HepG2 (cell line): ENCODE data around the gene ZNF211. TPM values are rescaled to one million over a fixed set of nuclear protein-coding genes. Genes with fewer than 3 reads are reported as not detected.
A peak's percentile ranks its signal among the peaks of the same experiment; 100 is the strongest.

Experiments
- CBX5 ChIP-seq: sonication (generic); formaldehyde crosslinking; IDR thresholded peaks from 2 replicates; pipeline ENCODE4 v1.4.0; 2020; ENCODE audit warnings: missing genetic modification reagents, borderline replicate concordance
- ELF4 ChIP-seq: sonication (generic); formaldehyde crosslinking; IDR thresholded peaks from 2 replicates; pipeline ENCODE4 v1.5.0; 2020; ENCODE audit warnings: missing genetic modification reagents, mild to moderate bottlenecking, moderate library complexity, borderline replicate concordance
- FOSL2 ChIP-seq: sonication (generic); formaldehyde crosslinking; IDR thresholded peaks from 2 replicates; pipeline ENCODE4 v1.4.0; 2020; ENCODE audit warnings: missing genetic modification reagents
- FOXP1 ChIP-seq, 2 experiments: fragments of 450-650 bp in 1 of 2; IDR thresholded peaks; 2 replicates each; pipeline ENCODE4 v1.6.1; 2017 to 2018; ENCODE audit warnings: antibody characterized with exemption in 1 of 2
- FUBP1 ChIP-seq: sonication (generic); formaldehyde crosslinking; IDR thresholded peaks from 2 replicates; pipeline ENCODE4 v1.5.1; 2020; ENCODE audit warnings: missing genetic modification reagents, mild to moderate bottlenecking, borderline replicate concordance
- KAT2B ChIP-seq: fragments of 150-350 bp; IDR thresholded peaks from 2 replicates; pipeline ENCODE4 v1.6.1; 2014; ENCODE audit warnings: low read depth, low read length, borderline replicate concordance
- KDM4B ChIP-seq: sonication (generic); formaldehyde crosslinking; IDR thresholded peaks from 2 replicates; pipeline ENCODE4 v1.4.0; 2020; ENCODE audit warnings: missing genetic modification reagents
- NFYC ChIP-seq: IDR thresholded peaks from 2 replicates; pipeline ENCODE4 v1.6.1; 2016; ENCODE audit warnings: missing genetic modification reagents, missing compliant biosample characterization
- NR2F1 ChIP-seq, 2 experiments: fragments of 450-650 bp in 1 of 2; formaldehyde crosslinking in 1 of 2; IDR thresholded peaks; 2 replicates each; pipeline versions ENCODE4 v1.5.0 to v1.6.1; 2016 to 2020; ENCODE audit warnings: mild to moderate bottlenecking in 1 of 2, missing compliant biosample characterization in 1 of 2, missing genetic modification reagents in 1 of 2, moderate library complexity in 1 of 2
- PAF1 ChIP-seq: IDR thresholded peaks from 2 replicates; pipeline ENCODE4 v1.6.1; 2016; ENCODE audit warnings: missing genetic modification reagents, missing compliant biosample characterization
- RAD51 ChIP-seq: fragments of 450-650 bp; IDR thresholded peaks from 2 replicates; pipeline ENCODE4 v1.6.1; 2016; ENCODE audit warnings: borderline replicate concordance
- RBAK ChIP-seq: sonication (generic); formaldehyde crosslinking; IDR thresholded peaks from 2 replicates; pipeline ENCODE4 v1.5.1; 2020; ENCODE audit warnings: mild to moderate bottlenecking, missing genetic modification reagents
- RBM39 ChIP-seq: fragments of 200-400 bp; formaldehyde crosslinking; IDR thresholded peaks from one replicate; pipeline ENCODE4 v1.6.1; 2018; ENCODE audit warnings: antibody characterized with exemption, mild to moderate bottlenecking, low read depth, low read length; ENCODE audit not compliant: poor library complexity, severe bottlenecking
- SUZ12 ChIP-seq: fragments of 150-350 bp; IDR thresholded peaks from 2 replicates; pipeline ENCODE4 v1.6.1; 2014; ENCODE audit warnings: low read depth, low read length
- TAF1 ChIP-seq: sonication (generic); formaldehyde crosslinking; IDR thresholded peaks from 2 replicates; pipeline ENCODE4 v1.4.0; 2020; ENCODE audit warnings: missing genetic modification reagents
- U2AF1 ChIP-seq: fragments of 200-400 bp; formaldehyde crosslinking; optimal IDR thresholded peaks from 2 replicates; pipeline ENCODE3; 2017; ENCODE audit warnings: mild to moderate bottlenecking, low read depth, low read length
- ZMYM4 ChIP-seq: sonication (generic); formaldehyde crosslinking; IDR thresholded peaks from 2 replicates; pipeline ENCODE4 v1.8.1; 2023; ENCODE audit warnings: mild to moderate bottlenecking, missing genetic modification reagents
- ZNF296 ChIP-seq: sonication (generic); formaldehyde crosslinking; conservative IDR thresholded peaks from 2 replicates; pipeline ENCODE4 v1.5.0; 2020; ENCODE audit warnings: mild to moderate bottlenecking, missing genetic modification reagents
- ZNF749 ChIP-seq: sonication (generic); formaldehyde crosslinking; IDR thresholded peaks from 2 replicates; pipeline ENCODE4 v1.8.0; 2022; ENCODE audit warnings: mild to moderate bottlenecking, missing genetic modification reagents, moderate library complexity, borderline replicate concordance
- ZNF879 ChIP-seq: sonication (generic); formaldehyde crosslinking; IDR thresholded peaks from 2 replicates; pipeline ENCODE4 v1.8.1; 2023; ENCODE audit warnings: missing genetic modification reagents
- ZSCAN21 ChIP-seq: sonication (generic); formaldehyde crosslinking; IDR thresholded peaks from 2 replicates; pipeline ENCODE4 v1.8.0; 2022; ENCODE audit warnings: mild to moderate bottlenecking, missing genetic modification reagents, moderate library complexity, borderline replicate concordance
- polyA plus RNA-seq, 8 experiments: library from polyadenylated mRNA; depleted of rRNA in 3 of 8; stranded (reverse) in 7 of 8; unstranded in 1 of 8; fragments of >200 nt; fragmentation: Illumina TruSeq in 4 of 8; extraction: Trizol in 4 of 8; gene quantifications; 2 replicates each; pipeline versions ENCODE4 v1.2.1 to v1.2.3, GENCODE V29; 2011 to 2016; ENCODE audit warnings: low read depth in 4 of 8, missing spikeins in 1 of 8, mixed read lengths in 1 of 8; ENCODE audit not compliant: insufficient read depth in 1 of 8
- total RNA-seq, 5 experiments: library from RNA; depleted of rRNA; stranded (reverse); fragments of >200 nt; fragmentation: Illumina TruSeq; extraction: Trizol; gene quantifications; 2 replicates each; pipeline ENCODE4 v1.2.3, GENCODE V29; 2016; ENCODE audit warnings: low read depth in 1 of 5
- TF ChIP-seq, protein P1 (sequence below): sonication (generic); formaldehyde crosslinking; IDR thresholded peaks from 2 replicates; pipeline ENCODE4 v1.8.1; 2023; ENCODE audit warnings: mild to moderate bottlenecking, missing genetic modification reagents, borderline replicate concordance
- TF ChIP-seq, protein P2 (sequence below): sonication (generic); formaldehyde crosslinking; IDR thresholded peaks from 2 replicates; pipeline ENCODE4 v1.4.0; 2020; ENCODE audit warnings: mild to moderate bottlenecking, missing genetic modification reagents
- TF ChIP-seq, protein P3 (sequence below): IDR thresholded peaks from 2 replicates; pipeline ENCODE4 v1.6.1; 2016; ENCODE audit warnings: control low read depth

Gene ZNF211
- total and polyA plus RNA-seq, 2 of the 13 experiments (the other 11 are each of a cell fraction or from before 2014, with no cell fraction given): 9.9 to 11.2 TPM

GRCh38 chr19:57632987-57633831 is at the start of gene ZNF211 (continued):
- TF ChIP-seq NR2F1 (CRISPR knock-in tag; IDR thresholded peaks at IDR 0.05) (no peak), TAF1 (CRISPR knock-in tag) (peak; percentile 70), U2AF1 (no peak), FOSL2 (CRISPR knock-in tag) (peak; percentile 19; the same call in 1 of the 2 replicates), ZSCAN21 (CRISPR knock-in tag) (0 out of 2 replicates have a peak, but pooled peaks have one; percentile 51), CBX5 (CRISPR knock-in tag) (no peak), NFYC (peak; percentile 96), ZNF749 (CRISPR knock-in tag) (no peak), KDM4B (no peak), FUBP1 (CRISPR knock-in tag) (no peak), ELF4 (CRISPR knock-in tag) (peak; percentile 69; the same call in 1 of the 2 replicates), SUZ12 (peak; percentile 80), ZNF879 (CRISPR knock-in tag) (no peak), ZMYM4 (CRISPR knock-in tag) (no peak), ZNF296 (CRISPR knock-in tag) (no peak), RBM39 (peak; percentile 55), KAT2B (no peak), FOXP1 (IDR thresholded peaks at IDR 0.05) (no peak), FOXP1 (CRISPR knock-in tag; IDR thresholded peaks at IDR 0.05) (no peak), RBAK (CRISPR knock-in tag) (no peak), PAF1 (CRISPR knock-in tag) (no peak), RAD51 (no peak)
- TF ChIP-seq, protein P1, sequence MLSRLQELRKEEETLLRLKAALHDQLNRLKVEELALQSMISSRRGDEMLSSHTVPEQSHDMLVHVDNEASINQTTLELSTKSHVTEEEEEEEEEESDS (CRISPR knock-in tag): no peak
- TF ChIP-seq, protein P2, sequence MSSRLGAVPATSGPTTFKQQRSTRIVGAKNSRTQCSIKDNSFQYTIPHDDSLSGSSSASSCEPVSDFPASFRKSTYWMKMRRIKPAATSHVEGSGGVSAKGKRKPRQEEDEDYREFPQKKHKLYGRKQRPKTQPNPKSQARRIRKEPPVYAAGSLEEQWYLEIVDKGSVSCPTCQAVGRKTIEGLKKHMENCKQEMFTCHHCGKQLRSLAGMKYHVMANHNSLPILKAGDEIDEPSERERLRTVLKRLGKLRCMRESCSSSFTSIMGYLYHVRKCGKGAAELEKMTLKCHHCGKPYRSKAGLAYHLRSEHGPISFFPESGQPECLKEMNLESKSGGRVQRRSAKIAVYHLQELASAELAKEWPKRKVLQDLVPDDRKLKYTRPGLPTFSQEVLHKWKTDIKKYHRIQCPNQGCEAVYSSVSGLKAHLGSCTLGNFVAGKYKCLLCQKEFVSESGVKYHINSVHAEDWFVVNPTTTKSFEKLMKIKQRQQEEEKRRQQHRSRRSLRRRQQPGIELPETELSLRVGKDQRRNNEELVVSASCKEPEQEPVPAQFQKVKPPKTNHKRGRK (CRISPR knock-in tag): no peak
- TF ChIP-seq, protein P3, sequence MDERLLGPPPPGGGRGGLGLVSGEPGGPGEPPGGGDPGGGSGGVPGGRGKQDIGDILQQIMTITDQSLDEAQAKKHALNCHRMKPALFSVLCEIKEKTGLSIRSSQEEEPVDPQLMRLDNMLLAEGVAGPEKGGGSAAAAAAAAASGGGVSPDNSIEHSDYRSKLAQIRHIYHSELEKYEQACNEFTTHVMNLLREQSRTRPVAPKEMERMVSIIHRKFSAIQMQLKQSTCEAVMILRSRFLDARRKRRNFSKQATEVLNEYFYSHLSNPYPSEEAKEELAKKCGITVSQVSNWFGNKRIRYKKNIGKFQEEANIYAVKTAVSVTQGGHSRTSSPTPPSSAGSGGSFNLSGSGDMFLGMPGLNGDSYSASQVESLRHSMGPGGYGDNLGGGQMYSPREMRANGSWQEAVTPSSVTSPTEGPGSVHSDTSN (CRISPR knock-in tag): peak; percentile 96
